ENCODE measurements around the gene USP6NL. TPM values are rescaled to one million over a fixed set of nuclear protein-coding genes. Genes with fewer than 3 reads are reported as not detected.

The USP6NL gene
- total and polyA plus RNA-seq, 2 of the 8 experiments (the other 6 are each of a cell fraction or from before 2014, with no cell fraction given): 10.9 to 28.8 TPM

DNA sequence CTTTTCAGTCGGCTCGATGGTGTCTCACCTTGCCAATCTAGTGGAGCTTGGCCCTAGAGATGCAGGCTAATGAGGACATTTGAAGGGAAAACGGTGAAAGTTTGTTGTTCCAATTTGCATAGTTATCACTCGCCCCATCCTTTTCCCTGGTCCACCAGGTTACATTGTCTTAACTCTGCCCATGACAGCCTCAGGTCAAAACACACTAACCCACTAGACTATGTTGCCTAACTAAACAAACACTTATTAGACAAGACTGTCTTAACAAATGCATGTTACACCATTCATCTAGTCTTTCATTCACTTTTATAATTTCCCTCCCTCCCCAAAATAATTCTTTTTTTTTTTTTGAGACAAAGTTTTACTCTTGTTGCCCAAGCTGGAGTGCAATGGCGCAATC is 40.7 kb downstream of the USP6NL start (continued):
- no peak for TF ChIP-seq EP300 (IDR thresholded peaks at IDR 0.05; ENCODE audit: borderline replicate concordance in 1 of 2, low read depth in 2 of 2, low read length in 2 of 2)
